Stimulated activated CD8-positive, alpha-beta memory T cell treated with anti-CD3 and anti-CD28 coated beads, Interleukin-4, amount 100 ng/mL, for 1 hour (primary cell): Measurements from ENCODE around the gene ZBED3.
A peak's percentile ranks its signal among the peaks of the same experiment; 100 is the strongest.
"Not testable (repeated sequence)": the region's sequence is repeated elsewhere in the genome, so short reads cannot be mapped to it uniquely, and the experiment has no call there.

Source experiments
- DNase-seq, 2 donors: peaks; one replicate each; pipeline ENCODE4 v3.0.0-alpha.2; 2020; ENCODE audit warnings: low read depth in 2 of 2, low spot score in 1 of 2

Gene ZBED3, protein sequence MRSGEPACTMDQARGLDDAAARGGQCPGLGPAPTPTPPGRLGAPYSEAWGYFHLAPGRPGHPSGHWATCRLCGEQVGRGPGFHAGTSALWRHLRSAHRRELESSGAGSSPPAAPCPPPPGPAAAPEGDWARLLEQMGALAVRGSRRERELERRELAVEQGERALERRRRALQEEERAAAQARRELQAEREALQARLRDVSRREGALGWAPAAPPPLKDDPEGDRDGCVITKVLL

DNA sequence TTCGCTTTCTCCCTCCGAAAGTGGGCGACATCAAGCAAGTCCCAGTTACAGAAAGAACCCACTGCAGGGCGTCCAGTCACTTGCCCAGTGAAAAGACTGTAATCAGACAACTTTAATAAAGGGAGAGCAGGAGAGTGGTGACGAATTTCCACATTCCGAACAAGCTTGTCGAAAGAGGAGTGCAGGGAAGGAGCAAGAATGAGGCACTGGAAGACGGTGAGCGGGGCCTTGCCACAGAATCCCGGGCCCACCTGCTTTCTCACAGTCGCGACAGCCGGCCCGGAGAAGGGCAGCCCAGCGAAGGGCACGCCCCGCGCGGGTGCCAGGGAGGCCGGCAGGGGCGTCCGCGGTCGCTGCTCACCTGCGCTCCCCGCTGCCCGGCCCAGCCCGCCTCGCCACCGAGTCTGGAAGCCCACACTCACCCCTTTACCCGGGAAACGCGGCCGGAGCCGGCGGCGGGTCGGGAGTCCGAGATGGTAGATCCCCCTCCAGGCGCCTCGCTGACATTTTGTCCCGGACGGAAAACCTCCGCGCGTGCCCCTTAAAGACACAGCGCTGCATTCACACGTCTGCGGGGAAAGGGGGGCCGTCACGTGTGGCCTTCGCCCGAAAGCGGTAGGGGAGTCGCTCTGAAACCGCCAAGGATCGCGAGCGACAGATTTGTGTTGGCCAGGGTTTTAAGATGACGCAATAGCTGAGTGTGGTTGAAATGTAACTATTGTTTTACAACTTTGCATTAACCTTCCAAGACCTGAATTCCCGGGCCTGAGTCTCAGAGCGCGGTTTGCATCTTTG is at the start of gene ZBED3:
Gene ZBED3 (minus strand): TSS at position 597 of the 795 bp plus-strand sequence. CDS start 9,407 bp downstream, outside the sequence.
- peak in 1 of 2 donors; percentile 24 for DNase-seq

DNA sequence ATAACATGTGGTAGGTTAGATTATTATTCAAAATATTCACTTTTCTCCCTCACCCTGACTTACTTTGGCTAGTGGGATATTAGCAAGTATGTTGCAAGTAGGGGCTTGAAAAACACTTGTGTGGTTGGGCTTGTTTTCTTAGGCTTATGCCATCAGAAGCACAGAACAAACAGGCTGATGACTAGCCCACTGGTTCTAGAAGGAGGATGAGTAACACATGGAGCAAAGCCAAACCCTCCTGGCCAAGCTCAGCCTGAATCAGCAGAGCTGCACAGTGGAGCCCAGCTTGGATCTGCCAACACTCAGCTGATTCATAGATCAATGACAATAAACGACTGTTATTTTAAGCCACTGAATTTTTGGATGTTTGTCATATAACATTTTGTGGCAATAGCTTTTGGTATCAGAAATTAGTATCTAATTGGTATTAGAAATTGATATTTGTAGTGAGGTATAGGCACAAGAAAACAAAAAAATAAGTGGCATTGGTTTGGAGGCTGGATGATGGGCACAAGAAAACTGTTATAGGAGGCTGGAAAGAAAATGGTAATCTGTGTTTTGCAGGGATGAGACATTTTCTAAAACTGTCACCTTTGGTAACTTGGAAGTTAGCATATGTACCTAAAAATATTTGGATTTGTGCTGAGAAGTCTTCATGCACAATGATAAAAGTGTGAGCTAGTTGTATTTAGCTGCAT is 46.1 kb upstream of the ZBED3 start:
- DNase-seq: no peak

DNA sequence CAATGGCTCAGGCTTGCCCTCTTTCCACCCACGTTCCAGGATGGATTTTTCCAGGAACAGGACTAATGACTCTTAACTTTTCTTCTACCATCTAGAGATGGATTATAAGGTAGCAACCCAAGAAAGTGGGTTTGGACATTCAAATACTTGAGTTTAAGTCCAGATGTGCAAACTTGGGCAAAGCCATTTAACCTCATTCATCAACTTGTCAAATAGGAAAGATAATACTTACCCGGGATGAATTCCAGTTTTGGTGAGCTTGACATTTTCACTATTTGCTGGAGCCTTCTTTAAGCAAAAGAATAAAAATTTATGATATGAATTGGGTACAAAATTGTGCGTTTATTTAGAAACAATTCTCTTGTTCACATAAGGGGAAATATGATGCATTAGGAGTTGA is 44.3 kb upstream of the ZBED3 start:
- no peak for DNase-seq

DNA sequence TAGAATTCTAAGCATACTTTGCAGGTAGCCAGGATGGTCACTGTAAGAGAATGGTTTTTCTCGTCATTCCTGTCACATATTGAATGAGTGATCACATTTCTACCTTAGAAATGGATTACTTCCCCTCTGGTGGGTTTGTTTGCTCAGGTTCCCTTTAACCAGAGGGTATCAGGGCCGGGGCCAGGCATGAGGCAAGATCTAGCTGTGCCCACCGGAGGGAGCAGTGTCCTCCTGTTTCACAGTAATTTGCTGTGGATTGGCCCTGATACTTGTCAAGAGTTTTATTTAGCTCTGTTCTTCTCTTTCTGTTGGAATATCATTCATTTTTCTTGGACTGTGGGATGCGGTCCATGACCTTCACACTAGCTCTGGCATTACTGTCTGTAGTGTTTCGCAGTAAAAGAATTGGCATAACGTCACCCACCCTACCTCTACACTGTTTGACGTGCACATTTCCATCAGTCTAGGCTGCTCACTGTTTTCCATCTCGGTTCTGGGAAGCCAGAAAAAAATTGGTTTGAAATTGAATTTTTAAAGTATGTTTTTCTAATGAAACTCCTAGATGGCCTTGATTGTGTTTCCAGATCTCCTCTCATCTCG is 42.4 kb upstream of the ZBED3 start:
- DNase-seq: no peak

DNA sequence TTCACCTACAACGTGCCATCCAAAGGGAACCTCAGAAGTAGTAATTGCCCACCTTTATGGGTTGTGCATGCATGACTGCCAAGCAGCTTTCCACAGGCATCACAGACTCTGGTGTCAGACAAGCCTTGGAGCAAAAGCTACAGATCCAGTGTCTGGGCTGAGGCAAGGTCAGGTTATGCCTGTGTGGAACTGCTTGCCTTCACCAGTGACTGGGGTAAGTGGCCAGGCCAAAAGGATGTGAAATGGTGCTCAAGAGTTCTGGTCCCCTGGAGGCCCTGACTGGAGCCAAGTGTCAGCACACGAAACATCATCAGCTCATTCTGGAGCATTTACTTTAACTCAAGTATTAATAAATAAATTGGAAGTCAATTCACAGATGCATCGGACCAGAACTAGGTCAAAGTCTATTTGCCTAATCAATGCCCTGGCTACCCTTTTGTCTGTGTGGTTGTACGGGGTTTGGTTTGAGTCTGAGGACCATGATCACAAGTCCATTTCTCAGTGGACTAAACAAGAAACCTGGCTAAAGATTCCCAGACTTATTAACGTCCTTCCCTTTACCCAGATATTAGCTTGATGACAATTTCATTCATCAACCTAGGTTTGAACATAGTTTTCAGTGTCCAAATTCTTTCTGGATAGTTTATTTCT is 41.5 kb upstream of the ZBED3 start:
- no peak for DNase-seq

DNA sequence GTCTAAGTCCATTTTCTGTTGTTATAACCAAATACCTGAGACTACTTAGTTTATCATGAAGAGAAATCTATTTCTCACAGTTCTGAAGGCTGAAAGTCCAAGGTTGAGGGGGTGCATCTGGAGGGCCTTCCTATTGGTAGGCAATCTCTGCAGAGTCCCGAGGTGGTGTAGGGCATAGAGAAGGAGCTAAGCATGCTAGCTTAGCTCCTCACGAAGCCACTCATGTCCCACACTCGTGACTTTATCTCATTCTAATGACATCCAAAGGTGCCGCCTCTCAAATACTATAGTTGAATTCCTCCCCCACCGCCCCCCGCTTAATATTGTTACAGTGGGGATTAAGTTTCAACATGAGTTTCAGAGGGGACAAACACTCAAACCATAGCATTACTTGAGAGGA is 36.0 kb upstream of the ZBED3 start:
- DNase-seq: no peak

DNA sequence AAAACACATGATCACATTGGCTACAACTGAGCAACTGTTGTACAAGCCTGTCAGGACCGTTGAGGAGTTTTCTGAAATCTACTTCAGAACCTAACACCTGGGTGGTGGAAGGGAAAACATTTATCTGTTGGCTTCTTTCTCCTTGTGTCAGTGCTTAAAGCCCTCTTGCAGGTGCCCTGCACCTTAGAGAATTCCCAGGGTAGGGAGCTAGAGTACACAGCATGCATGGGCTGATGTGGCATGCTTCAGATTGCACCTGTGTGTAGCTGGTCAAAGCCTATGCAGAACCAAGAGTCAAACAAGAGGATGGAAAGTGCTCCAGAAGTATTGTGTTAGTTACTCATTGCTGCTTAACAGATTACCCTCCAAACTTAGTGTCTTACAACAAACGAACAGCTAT is 33.6 kb upstream of the ZBED3 start:
- no peak for DNase-seq

DNA sequence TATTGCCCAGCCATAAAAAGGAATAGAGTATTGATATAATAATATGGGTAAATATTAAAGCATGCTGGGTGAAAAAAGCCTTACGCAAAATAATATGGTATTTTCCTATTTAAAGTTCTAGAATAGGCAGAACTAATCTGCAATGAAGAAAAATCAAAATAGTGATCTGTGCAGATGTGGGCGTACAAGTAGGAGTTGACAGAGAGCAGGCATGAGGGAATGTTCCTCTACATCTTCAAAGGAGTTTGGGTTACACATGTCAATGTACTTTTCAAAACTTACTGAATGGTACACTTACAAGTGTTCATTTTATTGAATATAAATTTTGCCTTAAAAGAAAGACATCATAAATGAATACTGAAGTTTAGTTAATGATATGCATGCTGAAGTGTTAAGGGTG is 33.0 kb upstream of the ZBED3 start:
- no peak for DNase-seq

DNA sequence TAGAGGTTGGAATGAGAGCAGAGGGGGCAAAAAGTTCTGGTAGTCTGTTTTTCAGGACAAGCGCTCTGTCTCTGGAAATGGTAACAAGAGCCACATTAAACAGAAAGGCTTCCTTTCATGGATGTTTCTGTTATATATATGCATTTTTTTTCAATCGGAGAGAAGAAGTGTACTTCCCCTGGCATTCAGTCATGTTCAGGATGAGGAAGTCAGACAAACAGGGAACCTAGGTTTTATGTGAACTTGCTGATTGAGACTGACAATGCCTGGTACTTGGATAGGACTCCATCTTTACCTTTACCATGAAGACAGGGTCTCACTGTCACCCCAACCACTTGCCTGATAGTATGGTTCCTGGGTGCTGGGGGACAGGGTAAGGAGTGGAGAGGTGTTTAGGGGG is 30.1 kb upstream of the ZBED3 start:
- no peak for DNase-seq

DNA sequence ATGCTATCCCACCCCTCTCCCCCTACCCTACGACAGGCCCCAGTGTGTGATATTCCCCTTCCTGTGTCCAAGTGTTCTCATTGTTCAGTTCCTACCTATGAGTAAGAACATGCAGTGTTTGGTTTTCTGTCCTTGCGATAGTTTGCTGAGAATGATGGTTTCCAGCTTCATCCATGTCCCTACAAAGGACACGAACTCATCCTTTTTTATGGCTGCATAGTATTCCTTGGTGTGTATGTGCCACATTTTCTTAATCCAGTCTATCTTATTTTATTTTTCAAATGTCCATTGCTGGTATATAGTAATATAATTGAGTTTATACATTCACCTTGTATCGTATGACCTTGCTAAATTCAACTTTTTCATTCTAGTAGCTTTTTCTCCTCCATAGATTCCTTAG is 19.9 kb upstream of the ZBED3 start:
- DNase-seq: not testable (repeated sequence)

DNA sequence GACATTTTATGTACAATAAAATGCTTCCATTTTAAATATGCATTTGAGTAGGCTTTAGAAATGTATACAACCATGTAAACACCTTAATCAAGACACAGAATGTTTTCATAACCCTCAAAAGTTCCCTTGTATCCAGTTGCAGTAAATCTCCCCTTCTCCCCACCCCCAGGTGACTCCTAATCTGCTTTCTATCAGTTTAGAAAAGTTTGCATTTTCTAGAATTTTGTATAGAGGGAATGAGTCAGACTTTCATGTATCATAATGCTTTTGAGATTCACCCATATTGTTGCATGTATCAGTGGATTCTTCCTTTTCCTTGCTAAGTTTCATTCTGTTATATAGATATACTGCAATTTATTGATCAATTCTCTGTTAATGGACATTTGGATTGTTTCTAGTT is 17.7 kb upstream of the ZBED3 start:
- DNase-seq: no peak

DNA sequence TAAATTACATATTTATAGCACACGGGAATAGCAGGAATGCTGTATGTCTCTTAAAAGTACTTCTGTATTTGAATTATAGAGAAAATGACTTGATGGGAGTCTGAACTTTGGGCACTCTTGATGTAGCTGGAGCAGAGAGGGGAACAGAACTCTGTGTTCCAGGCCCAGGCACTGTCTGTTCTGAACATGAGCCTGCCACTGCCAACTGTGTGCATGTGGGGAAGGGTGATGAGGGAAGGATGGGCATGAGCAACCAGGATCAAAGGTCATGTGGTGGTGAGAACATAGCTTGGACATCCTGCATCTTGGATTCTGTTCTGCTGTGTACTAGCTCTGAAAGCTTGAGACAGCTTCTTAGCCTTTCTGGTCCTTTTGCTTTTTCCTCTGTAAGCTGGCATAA is 16.4 kb upstream of the ZBED3 start:
- no peak for DNase-seq

DNA sequence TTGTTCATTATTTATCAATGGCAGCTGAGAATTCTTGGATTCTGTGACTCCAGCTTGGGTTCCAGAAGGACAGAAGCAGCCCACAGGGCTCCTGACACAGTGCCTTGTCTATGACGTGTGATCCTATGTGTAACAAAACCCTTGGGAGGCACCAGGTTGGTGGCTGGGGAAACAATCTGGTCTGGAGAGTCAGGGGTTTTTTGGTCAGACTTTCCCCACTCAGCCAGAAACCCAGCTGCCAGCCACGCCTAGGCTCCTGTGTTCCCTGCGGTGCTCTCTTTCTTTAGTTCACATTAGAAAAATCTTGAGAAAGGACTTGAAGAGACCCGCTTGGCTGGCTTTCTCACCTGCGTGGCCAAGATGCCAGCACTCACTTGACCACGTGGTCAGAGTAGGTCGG is 15.5 kb upstream of the ZBED3 start:
- no peak for DNase-seq

DNA sequence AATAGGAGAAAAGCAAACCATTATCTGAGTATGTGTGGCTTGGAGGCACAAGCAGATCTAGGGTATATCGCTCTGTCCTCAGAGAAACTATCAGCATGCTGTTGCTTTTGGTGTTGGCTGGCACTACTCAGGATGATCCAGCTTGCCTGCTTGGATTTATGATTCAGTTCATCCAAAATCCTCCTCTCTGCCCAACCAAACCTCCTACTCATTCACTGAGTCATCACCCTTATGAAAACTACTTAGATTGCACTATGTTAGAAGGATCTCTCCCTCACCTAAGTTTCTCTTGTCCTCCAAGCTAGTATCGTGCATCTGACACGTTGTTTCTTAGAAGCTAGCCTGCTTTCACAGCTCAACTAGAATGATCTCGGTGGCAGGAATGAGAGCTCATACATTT is 14.2 kb upstream of the ZBED3 start:
- no peak for DNase-seq

DNA sequence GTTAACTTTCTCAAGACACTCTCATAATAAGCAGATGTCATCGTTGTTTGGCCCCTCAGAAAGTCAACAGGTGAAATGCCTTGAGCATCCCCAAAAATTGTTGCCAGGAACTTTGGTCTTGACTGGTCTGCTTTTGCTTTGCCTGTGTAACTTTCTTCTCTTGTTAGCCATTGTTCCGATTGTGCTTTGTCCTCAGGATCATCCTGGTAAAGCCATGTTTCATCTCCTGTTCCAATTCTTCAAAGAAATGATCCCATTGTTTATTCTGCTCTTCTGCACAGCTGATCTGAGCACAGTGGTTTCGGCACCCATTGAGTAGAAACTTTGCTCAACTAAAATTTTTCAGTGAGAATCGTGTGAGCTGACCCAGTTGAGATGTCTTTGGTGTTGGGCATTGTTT is 8.1 kb upstream of the ZBED3 start:
- no peak for DNase-seq

DNA sequence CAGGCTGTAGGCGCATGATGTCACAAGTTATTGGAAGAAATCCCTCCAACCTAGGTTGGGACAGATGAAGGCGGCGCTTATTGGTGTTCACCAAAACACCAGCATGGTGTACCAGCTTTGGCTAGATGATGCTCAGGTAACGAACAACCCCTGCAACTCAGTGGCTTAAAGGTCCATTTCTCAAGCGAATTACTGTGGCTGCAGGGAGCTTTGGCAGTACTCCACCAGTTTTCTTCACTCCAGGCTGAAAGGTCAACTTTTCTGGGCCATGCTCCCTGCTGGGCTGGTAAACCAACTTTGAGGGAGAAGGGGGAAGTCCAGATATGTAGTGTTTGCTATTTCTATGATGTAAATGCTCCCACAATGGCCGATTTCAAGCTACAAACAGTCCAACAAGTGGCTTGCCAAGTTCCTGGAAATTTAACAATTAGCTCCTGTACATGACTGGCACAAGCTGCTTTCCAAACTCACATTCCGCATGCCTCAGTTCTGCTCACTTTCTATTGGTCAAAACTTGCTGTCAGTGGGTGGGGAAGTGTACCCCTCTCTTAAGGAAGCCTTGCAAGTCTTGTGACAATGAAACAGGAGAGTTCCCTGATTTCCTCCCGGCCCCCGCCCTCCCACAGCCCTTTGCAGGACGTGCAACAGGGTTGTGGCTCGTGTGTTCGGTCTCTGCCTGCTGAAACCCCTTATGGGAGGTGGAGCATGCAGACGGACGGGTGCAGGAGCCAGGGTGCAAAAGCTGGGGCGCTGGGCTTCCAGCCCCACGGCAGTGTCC is 588 bp upstream of the ZBED3 start:
- DNase-seq: no peak

DNA sequence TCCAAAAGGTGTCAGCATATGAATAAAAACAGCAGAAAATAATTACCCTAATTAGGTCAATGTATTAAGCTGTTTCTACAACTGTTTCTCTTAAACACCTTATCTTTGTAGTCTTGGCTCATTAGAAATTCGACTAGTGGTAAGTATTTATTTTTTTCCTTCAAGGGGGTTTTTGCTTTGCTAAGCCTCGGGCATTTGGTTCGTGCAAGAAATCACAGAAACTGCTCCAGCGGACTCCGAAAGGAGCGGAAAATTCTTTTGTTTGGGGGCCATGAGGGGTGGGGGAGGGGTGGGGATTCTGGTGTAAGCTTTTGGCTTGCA is 757 bp downstream of the ZBED3 start:
- DNase-seq: no peak

DNA sequence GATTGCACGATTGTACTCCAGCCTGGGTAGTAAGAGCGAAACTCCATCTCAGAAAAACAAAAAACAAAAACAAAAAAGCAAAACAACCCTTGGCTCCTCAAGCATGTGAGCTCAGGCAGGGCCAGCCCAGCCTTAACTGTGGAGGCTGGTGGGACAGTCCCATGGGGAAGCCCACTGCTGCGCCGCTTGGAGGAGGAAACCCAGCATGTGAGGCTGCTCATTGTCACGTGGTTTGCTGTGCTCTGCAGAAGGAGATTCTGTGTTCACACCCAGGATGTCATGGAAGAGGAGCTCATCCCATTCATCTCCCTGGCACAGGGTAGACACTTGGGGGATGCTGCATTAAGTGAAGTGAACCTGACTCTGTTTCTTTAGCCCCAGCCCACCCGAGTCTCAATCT is 4.0 kb downstream of the ZBED3 start:
- DNase-seq: no peak

DNA sequence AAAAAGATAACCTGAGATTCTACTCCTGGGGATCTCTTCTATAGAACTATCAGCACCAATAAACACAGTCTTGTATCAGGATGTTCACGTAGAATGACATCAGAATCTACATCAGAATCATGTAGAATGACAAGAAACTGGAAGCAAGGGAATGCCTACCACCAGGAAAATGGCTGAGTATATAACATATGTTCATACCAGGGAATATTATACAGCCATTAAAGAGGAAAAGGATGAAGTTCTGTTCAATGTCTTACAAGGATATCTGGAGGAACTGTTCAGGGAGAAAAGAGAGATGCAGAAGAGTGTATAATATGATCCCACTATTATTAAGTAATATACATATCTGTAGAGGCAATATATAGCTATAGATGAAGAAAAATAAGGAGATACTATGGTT is 4.8 kb downstream of the ZBED3 start:
- no peak for DNase-seq

DNA sequence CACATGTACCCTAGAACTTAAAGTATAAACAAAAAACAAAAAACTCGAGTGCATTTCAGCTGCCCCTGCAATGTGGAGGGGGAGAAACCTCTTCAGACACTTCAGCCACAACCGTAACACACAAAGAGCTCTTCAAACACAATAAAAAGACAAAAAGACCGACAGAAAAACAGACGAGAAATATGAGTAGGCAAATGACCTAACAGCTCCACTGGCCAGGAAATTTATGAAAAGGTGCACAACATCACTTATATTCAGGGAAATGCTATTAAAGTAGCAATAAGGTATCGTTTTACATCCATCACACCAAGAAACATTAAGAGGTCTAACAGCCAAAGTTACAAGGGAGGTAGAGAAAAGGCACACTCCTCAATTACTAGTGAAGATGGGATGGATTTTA is 6.2 kb downstream of the ZBED3 start:
- no peak for DNase-seq

DNA sequence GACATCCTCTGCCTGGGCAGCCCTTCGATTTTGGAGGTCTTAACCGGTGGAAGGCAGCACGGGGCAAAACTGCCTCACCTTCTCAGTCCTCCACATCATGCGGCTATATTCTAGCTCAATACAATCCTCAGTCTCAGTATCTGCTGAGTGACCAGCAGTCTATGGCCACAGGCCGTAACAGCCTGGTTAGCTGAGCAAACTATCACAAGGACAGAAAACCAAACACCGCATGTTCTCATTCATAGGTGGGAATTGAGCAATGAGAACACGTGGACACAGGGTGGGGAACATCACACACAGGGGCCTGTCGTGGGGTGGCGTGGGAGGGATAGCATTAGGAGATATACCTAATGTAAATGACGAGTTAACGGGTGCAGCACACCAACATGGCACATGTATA is 6.6 kb downstream of the ZBED3 start:
- DNase-seq: not testable (repeated sequence)
